Measurements from ENCODE around the gene ARFIP1.
"Not testable (repeated sequence)": the region's sequence is repeated elsewhere in the genome, so short reads cannot be mapped to it uniquely, and the experiment has no call there.

ARFIP1 gene

GRCh38 chr4:152825336-152825735 is 45.6 kb downstream of the ARFIP1 start:
- Histone ChIP-seq H3K4me1 (no peaks in the 10 kb centered on the region), H3K4me3 (ENCODE audit: low read depth, low read length) (no peak overlapping the region), H3K27me3 (no peaks in the 10 kb centered on the region), H3K36me3 (no peaks in the 10 kb centered on the region), H3K9me3 (no peaks in the 10 kb centered on the region)
- no peak for DNase-seq
- TF ChIP-seq CTCF (IDR thresholded peaks at IDR 0.05; ENCODE audit: low read depth, low read length) = no peak

- Histone ChIP-seq H3K36me3 (peaks cover 6% of the 10 kb centered on the region; the same call in 1 of the 2 replicates), H3K27me3 (no peaks in the 10 kb centered on the region), H3K4me3 (ENCODE audit: low read depth, low read length) (no peak overlapping the region), H3K9me3 (no peaks in the 10 kb centered on the region), H3K4me1 (no peaks in the 10 kb centered on the region)
- DNase-seq = no peak
- TF ChIP-seq CTCF (IDR thresholded peaks at IDR 0.05; ENCODE audit: low read depth, low read length) = no peak
These were observed 48.4 kb downstream of the ARFIP1 start for GRCh38 chr4:152828122-152828521.

- Histone ChIP-seq H3K4me3 (ENCODE audit: low read depth, low read length) (no peak overlapping the region), H3K27me3 (no peaks in the 10 kb centered on the region), H3K36me3 (peaks cover 6% of the 10 kb centered on the region; the same call in 1 of the 2 replicates), H3K4me1 (no peaks in the 10 kb centered on the region), H3K9me3 (no peaks in the 10 kb centered on the region)
- no peak for TF ChIP-seq CTCF (IDR thresholded peaks at IDR 0.05; ENCODE audit: low read depth, low read length)
- no peak for DNase-seq
These were observed 51.7 kb downstream of the ARFIP1 start for GRCh38 chr4:152831416-152831815.

- Histone ChIP-seq H3K9me3 (no peaks in the 10 kb centered on the region), H3K36me3 (no peaks in the 10 kb centered on the region), H3K27me3 (no peaks in the 10 kb centered on the region), H3K4me3 (ENCODE audit: low read depth, low read length) (no peak overlapping the region), H3K4me1 (no peaks in the 10 kb centered on the region)
- no peak for DNase-seq
- TF ChIP-seq CTCF (IDR thresholded peaks at IDR 0.05; ENCODE audit: low read depth, low read length) = no peak
These were observed 57.2 kb downstream of the ARFIP1 start for GRCh38 chr4:152836936-152837335.

GRCh38 chr4:152839729-152840128 is 60.0 kb downstream of the ARFIP1 start:
- not testable (repeated sequence) for DNase-seq; H3K4me1 ChIP-seq; H3K27me3 ChIP-seq; H3K9me3 ChIP-seq; H3K36me3 ChIP-seq; H3K4me3 ChIP-seq (ENCODE audit: low read depth, low read length)

GRCh38 chr4:152843481-152844090 is 63.8 kb downstream of the ARFIP1 start:
- H3K9me3 ChIP-seq = no peaks in the 10 kb centered on the region
- DNase-seq = no peak
- H3K36me3 ChIP-seq = no peaks in the 10 kb centered on the region; the same call in 1 of the 2 replicates
- no peak overlapping the region for H3K4me3 ChIP-seq (ENCODE audit: low read depth, low read length)
- H3K27me3 ChIP-seq = no peaks in the 10 kb centered on the region
- no peaks in the 10 kb centered on the region for H3K4me1 ChIP-seq
- no peak for TF ChIP-seq CTCF (IDR thresholded peaks at IDR 0.05; ENCODE audit: low read depth, low read length)
